CD14-positive monocyte (primary cell): ENCODE measurements around the gene NLRP8. TPM values are rescaled to one million over a fixed set of nuclear protein-coding genes. Genes with fewer than 3 reads are reported as not detected.
"Not testable (repeated sequence)": the region's sequence is repeated elsewhere in the genome, so short reads cannot be mapped to it uniquely, and the experiment has no call there.

ENCODE experiments used
- DNase-seq, 3 donors: peaks; one replicate each; pipeline ENCODE4 v3.0.0-alpha.2; 2011 to 2022
- H2AFZ ChIP-seq: 2 replicates; pipeline ENCODE4 v1.6.0; 2012; ENCODE audit warnings: mild to moderate bottlenecking, low read depth, low read length, inconsistent platforms; ENCODE audit not compliant: insufficient read depth, poor library complexity, severe bottlenecking
- H3K27ac ChIP-seq, 2 donors: 1 replicate in 1 of 2; 2 replicates in 1 of 2; pipeline ENCODE4 v1.5.1; 2012 to 2013; ENCODE audit warnings: low read length in 2 of 2, control low read depth in 1 of 2, inconsistent platforms in 1 of 2, low read depth in 1 of 2, mild to moderate bottlenecking in 1 of 2
- H3K27me3 ChIP-seq, 2 donors: one replicate each; pipeline versions ENCODE4 v1.6.0 to v1.6.1; 2011 to 2013; ENCODE audit warnings: low read length in 2 of 2; ENCODE audit not compliant: control insufficient read depth in 2 of 2, insufficient read depth in 2 of 2
- H3K36me3 ChIP-seq, 2 donors: replicated peaks in 1 of 2; 1 replicate in 1 of 2; 2 replicates in 1 of 2; pipeline versions ENCODE4 v1.5.1 to v1.6.1; 2012 to 2013; ENCODE audit warnings: low read length in 2 of 2, control low read depth in 1 of 2, inconsistent platforms in 1 of 2, mild to moderate bottlenecking in 1 of 2; ENCODE audit not compliant: insufficient read depth in 2 of 2, control insufficient read depth in 1 of 2
- H3K4me1 ChIP-seq, 2 donors: 1 replicate in 1 of 2; 2 replicates in 1 of 2; pipeline versions ENCODE4 v1.5.1 to v1.6.1; 2012 to 2013; ENCODE audit warnings: low read length in 2 of 2, control low read depth in 1 of 2, inconsistent platforms in 1 of 2, mild to moderate bottlenecking in 1 of 2, moderate library complexity in 1 of 2; ENCODE audit not compliant: insufficient read depth in 2 of 2, control insufficient read depth in 1 of 2
- H3K4me2 ChIP-seq: replicated peaks from 2 replicates; pipeline ENCODE3; 2012; ENCODE audit warnings: low read length, moderate library complexity, mild to moderate bottlenecking; ENCODE audit not compliant: poor library complexity, severe bottlenecking; ENCODE audit errors: extremely low read depth
- H3K4me3 ChIP-seq, 3 experiments: fragments of 200-600 bp in 1 of 3; sonication (generic) in 1 of 3; replicated peaks in 1 of 3; 1 replicate in 2 of 3; 2 replicates in 1 of 3; pipeline ENCODE4 v1.5.1; 2011 to 2013; ENCODE audit warnings: low read length in 3 of 3, mild to moderate bottlenecking in 3 of 3, control low read depth in 2 of 3, low read depth in 2 of 3, inconsistent platforms in 1 of 3, moderate library complexity in 1 of 3
- H3K79me2 ChIP-seq: 2 replicates; pipeline ENCODE4 v1.6.0; 2012; ENCODE audit warnings: mild to moderate bottlenecking, control low read depth, inconsistent platforms, low read length, moderate library complexity; ENCODE audit not compliant: insufficient read depth
- H3K9ac ChIP-seq: 2 replicates; pipeline ENCODE4 v1.6.0; 2017; ENCODE audit warnings: low read length, mild to moderate bottlenecking; ENCODE audit not compliant: insufficient read depth, poor library complexity, severe bottlenecking
- H3K9me3 ChIP-seq, 2 donors: replicated peaks in 1 of 2; 1 replicate in 1 of 2; 2 replicates in 1 of 2; pipeline versions ENCODE4 v1.5.1 to v1.6.1; 2012 to 2013; ENCODE audit warnings: low read length in 2 of 2, control low read depth in 1 of 2; ENCODE audit not compliant: control insufficient read depth in 1 of 2, insufficient read depth in 1 of 2
- H4K20me1 ChIP-seq: 2 replicates; pipeline ENCODE4 v1.6.0; 2012; ENCODE audit warnings: mild to moderate bottlenecking, low read length, control low read depth, moderate library complexity; ENCODE audit not compliant: insufficient read depth
- H3K27ac Mint-ChIP-seq, 7 donors: one replicate each; pipeline ENCODE4 v1.8.0; 2020; ENCODE audit warnings: mild to moderate bottlenecking in 7 of 7, mixed read lengths in 7 of 7, moderate library complexity in 6 of 7, inconsistent platforms in 2 of 7
- H3K27me3 Mint-ChIP-seq, 3 donors: one replicate each; pipeline ENCODE4 v1.8.0; 2021 to 2022; ENCODE audit warnings: low read depth in 3 of 3, mild to moderate bottlenecking in 3 of 3, mixed read lengths in 3 of 3, moderate library complexity in 3 of 3, inconsistent platforms in 1 of 3
- H3K36me3 Mint-ChIP-seq, 2 donors: one replicate each; pipeline ENCODE4 v1.8.0; 2020; ENCODE audit warnings: mixed read lengths in 2 of 2, inconsistent platforms in 1 of 2, mild to moderate bottlenecking in 1 of 2
- H3K4me1 Mint-ChIP-seq: one replicate; pipeline ENCODE4 v1.8.0; 2020; ENCODE audit warnings: mild to moderate bottlenecking, mixed read lengths
- H3K4me3 Mint-ChIP-seq, 2 donors: one replicate each; pipeline ENCODE4 v1.8.0; 2020; ENCODE audit warnings: mild to moderate bottlenecking in 2 of 2, mixed read lengths in 2 of 2, moderate library complexity in 1 of 2
- H3K9me3 Mint-ChIP-seq, 7 donors: one replicate each; pipeline ENCODE4 v1.8.0; 2020 to 2022; ENCODE audit warnings: mixed read lengths in 7 of 7, mild to moderate bottlenecking in 6 of 7, moderate library complexity in 6 of 7, inconsistent platforms in 2 of 7
- CTCF ChIP-seq: fragments of 200-600 bp; IDR thresholded peaks from one replicate; pipeline ENCODE4 v1.8.0; 2022; ENCODE audit warnings: antibody characterized with exemption, mild to moderate bottlenecking
- WGBS: methylation state at CpG from one replicate; pipeline ENCODE4 v1.1.5; 2013; ENCODE audit warnings: missing lambda C conversion rate; ENCODE audit not compliant: insufficient coverage; 5-methylcytosine and 5-hydroxymethylcytosine counted together
- intact Hi-C, 2 donors: fragments of 100-400 bp; cut with micrococcal nuclease; formaldehyde crosslinking; loops; one replicate each; pipeline versions ENCODE4 v1.15.0 to v1.15.1; 2023
- polyA plus RNA-seq, 3 donors: library from polyadenylated mRNA; depleted of rRNA in 1 of 3; unstranded in 2 of 3; stranded (reverse) in 1 of 3; fragments of 300-500 nt in 2 of 3; fragments of >200 nt in 1 of 3; fragmentation: Illumina TruSeq in 2 of 3; gene quantifications; 1 replicate in 2 of 3; 2 replicates in 1 of 3; pipeline ENCODE4 v1.2.3, GENCODE V29; 2012 to 2021

The NLRP8 gene
- polyA plus RNA-seq, 3 donors, result not detected

DNA sequence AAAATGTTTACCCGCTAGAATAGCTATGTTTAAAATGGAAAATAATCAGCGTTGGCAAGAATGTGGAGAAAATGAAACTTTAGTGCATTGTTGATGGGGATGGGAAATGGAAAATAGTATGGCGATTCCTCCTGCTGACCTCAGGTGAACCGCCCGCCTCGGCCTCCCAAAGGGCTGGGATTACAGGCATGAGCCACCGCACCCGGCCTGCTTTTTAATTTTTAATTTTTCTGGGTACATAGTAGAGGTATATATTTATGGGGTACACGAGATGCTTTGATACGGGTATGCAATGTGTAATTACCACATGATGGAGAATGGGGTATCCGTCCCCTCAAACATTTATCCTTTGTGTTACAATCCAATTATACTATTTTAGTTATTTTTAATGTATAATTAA, 7.3 kb upstream of the NLRP8 start:
- no peaks in the 10 kb centered on the region for H4K20me1 ChIP-seq
- peaks cover 16 to 66% (median 33%) of the 10 kb centered on the region in 7 donors for H3K9me3 Mint-ChIP-seq
- H3K27ac ChIP-seq, result no peak overlapping the region
- H3K4me3 Mint-ChIP-seq, result no peak overlapping the region
- TF ChIP-seq CTCF, result no peak
- H3K4me3 ChIP-seq, result no peak overlapping the region
- no peaks in the 10 kb centered on the region for H3K27me3 ChIP-seq
- H3K27me3 Mint-ChIP-seq, result peaks cover 0 to 2% (median 0%) of the 10 kb centered on the region in 3 donors
- H3K79me2 ChIP-seq, result no peaks in the 10 kb centered on the region
- no peaks in the 10 kb centered on the region for H3K4me1 ChIP-seq
- no peak overlapping the region for H2AFZ ChIP-seq
- WGBS, result 100% methylated on average over 3 of the region's 11 CpGs
- H3K36me3 ChIP-seq, result no peaks in the 10 kb centered on the region
- no peak overlapping the region for H3K4me2 ChIP-seq
- no peak for DNase-seq
- no peak overlapping the region for H3K27ac Mint-ChIP-seq
- no peak overlapping the region for H3K9ac ChIP-seq
- H3K4me1 Mint-ChIP-seq, result no peaks in the 10 kb centered on the region
- intact Hi-C loops, result no loop called here
- H3K36me3 Mint-ChIP-seq, result no peaks in the 10 kb centered on the region
- H3K9me3 ChIP-seq, result peaks cover 29 to 41% of the 10 kb centered on the region in 2 donors

DNA sequence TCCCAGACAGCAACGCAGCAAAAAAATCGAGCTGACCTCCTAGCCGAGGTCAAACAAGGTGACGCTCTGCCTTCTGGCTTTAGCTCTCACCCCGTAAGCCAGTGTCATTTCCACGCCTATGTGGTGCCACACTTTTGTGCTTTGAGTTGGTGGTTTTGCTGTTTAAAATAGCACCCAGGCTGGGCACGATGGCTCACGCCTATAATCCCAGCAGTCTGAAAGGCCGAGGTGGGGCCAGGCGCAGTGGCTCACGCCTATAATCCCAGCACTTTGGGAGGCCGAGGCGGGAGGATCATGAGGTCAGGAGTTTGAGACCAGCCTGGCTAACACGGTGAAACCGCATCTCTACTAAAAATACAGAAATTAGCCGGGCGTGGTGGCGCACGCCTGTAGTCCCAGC, 2.9 kb downstream of the NLRP8 start:
- WGBS, result 96% methylated on average over 7 of the region's 19 CpGs
- H3K9me3 ChIP-seq, result peaks cover 63 to 74% of the 10 kb centered on the region in 2 donors

More for the DNA sequence above, 2.9 kb downstream of the NLRP8 start:
- H4K20me1 ChIP-seq, H3K4me3 ChIP-seq, H3K27me3 ChIP-seq, H3K27ac Mint-ChIP-seq, H3K36me3 Mint-ChIP-seq, H3K79me2 ChIP-seq, intact Hi-C loops, H3K27me3 Mint-ChIP-seq, H3K4me1 ChIP-seq, H3K4me2 ChIP-seq, H3K4me3 Mint-ChIP-seq, H3K4me1 Mint-ChIP-seq, DNase-seq, H2AFZ ChIP-seq, H3K36me3 ChIP-seq, H3K9ac ChIP-seq, H3K27ac ChIP-seq: not testable (repeated sequence)
- H3K9me3 Mint-ChIP-seq, result peaks cover 26 to 71% (median 45%) of the 10 kb centered on the region in 7 donors
